NB4 (cell line): ENCODE measurements around the gene TCF12.

ENCODE experiments used
- DNase-seq: peaks from one replicate; pipeline ENCODE4 v3.0.0; 2010; ENCODE audit warnings: low read depth
- H3K4me3 ChIP-seq: one replicate; pipeline ENCODE4 v1.5.1; 2011; ENCODE audit warnings: mild to moderate bottlenecking, low read depth, low read length, moderate library complexity
- CTCF ChIP-seq: IDR thresholded peaks from one replicate; pipeline ENCODE4 v1.5.1; 2012; ENCODE audit warnings: low read depth, low read length
- MAX ChIP-seq: IDR thresholded peaks from 2 replicates; pipeline ENCODE4 v1.6.1; 2011; ENCODE audit warnings: low read depth, low read length
- MYC ChIP-seq: IDR thresholded peaks from 2 replicates; pipeline ENCODE4 v1.6.1; 2011; ENCODE audit warnings: low read depth, low read length
- POLR2A ChIP-seq: IDR thresholded peaks from 2 replicates; pipeline ENCODE4 v1.6.1; 2011; ENCODE audit warnings: mild to moderate bottlenecking; ENCODE audit not compliant: insufficient read length; ENCODE audit errors: extremely low read depth

TCF12 gene

GRCh38 chr15:56978898-56979662, 60.6 kb downstream of the TCF12 start:
- no peak overlapping the region for H3K4me3 ChIP-seq
- DNase-seq: no peak
- TF ChIP-seq MYC (no peak), CTCF (no peak), POLR2A (no peak), MAX (no peak)

GRCh38 chr15:56980473-56980872, 62.0 kb downstream of the TCF12 start:
- DNase-seq: no peak
- H3K4me3 ChIP-seq: no peak overlapping the region
- no peak for TF ChIP-seq MYC
- no peak for TF ChIP-seq CTCF

GRCh38 chr15:56981160-56981559, 62.7 kb downstream of the TCF12 start:
- DNase-seq: no peak
- TF ChIP-seq MYC (no peak), POLR2A (no peak), CTCF (no peak), MAX (no peak)
- H3K4me3 ChIP-seq: no peak overlapping the region

DNA sequence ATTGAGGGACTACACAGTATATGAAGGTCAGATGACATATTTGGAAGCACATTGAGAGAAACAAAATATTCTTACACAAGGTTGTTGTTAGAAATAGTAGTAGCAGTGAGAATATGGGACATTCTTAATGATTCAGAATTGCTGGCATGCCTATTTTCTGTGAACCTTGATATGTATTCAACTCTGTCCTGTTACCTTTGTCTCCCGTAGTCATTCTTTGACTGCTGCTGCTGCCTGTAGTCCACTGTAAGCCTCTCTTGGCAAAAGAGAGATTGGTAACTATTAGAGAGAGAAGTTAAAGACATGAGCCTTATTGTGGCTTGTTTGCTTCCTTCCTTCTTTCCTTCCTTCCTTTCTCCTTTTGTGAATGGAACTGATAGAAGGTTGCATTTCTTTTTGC, 64.5 kb downstream of the TCF12 start:
- H3K4me3 ChIP-seq: no peak overlapping the region
- no peak for DNase-seq
- TF ChIP-seq POLR2A (no peak), CTCF (no peak), MYC (no peak), MAX (no peak)

DNA sequence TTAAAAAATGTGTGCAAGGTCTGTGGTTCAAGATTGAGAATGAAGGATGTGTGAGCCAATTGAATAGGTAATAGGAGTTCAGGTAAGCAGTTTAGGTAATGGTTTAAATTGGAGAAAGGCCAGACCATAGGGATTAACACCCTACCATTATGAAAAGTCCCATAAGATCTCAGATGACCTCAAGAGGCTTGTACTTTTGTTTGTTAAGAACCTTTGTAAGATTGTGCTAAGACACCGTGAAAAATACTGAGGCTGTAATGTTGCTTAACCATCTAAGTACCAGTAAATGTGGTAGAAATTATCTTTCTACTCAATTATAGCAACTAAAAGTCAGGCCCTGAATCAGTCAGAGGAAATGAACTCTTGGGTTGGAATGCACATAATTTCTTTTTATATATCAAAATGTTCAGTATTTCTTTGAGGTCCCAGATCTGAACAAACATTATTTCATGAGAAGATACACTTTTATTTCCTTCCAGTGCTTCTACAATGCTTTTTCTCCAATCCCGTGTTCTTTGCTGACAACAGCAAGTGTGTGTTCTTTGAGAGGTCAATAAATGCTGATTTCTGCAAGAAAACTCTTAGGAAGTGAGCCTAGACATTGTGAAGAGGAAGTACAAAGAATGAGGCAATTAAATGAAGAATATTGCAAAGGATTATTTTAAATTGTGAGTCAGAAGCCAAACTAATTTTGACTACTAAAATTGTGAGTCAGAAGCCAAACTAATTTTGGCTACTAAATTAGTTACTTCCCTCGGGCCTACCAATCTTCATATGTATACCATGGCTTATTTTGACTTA, 66.4 kb downstream of the TCF12 start:
- no peak overlapping the region for H3K4me3 ChIP-seq
- no peak for TF ChIP-seq MYC
- TF ChIP-seq POLR2A: no peak
- TF ChIP-seq MAX: no peak
- TF ChIP-seq CTCF: no peak
- DNase-seq: peak; percentile 67
